Transverse colon (tissue), 4 donors: ENCODE results near the gene NRCAM. TPM values are rescaled to one million over a fixed set of nuclear protein-coding genes. Genes with fewer than 3 reads are reported as not detected.

ENCODE experiments used
- DNase-seq: peaks from one replicate; pipeline ENCODE4 v3.0.0-alpha.2; 2019
- H3K27ac ChIP-seq, 4 donors: fragments of 200-600 bp; sonication (generic); 2 replicates each; pipeline ENCODE4 v1.5.1; 2016 to 2018; ENCODE audit warnings: inconsistent platforms in 4 of 4
- H3K27me3 ChIP-seq: fragments of 200-600 bp; sonication (generic); 2 replicates; pipeline ENCODE4 v1.5.1; 2017; ENCODE audit warnings: inconsistent platforms
- H3K36me3 ChIP-seq, 4 donors: fragments of 200-600 bp; sonication (generic); 2 replicates each; pipeline ENCODE4 v1.5.1; 2017 to 2019; ENCODE audit warnings: inconsistent platforms in 4 of 4
- H3K4me1 ChIP-seq, 4 donors: fragments of 200-600 bp; sonication (generic); 2 replicates each; pipeline ENCODE4 v1.5.1; 2017 to 2020; ENCODE audit warnings: inconsistent platforms in 4 of 4
- H3K4me3 ChIP-seq, 4 donors: fragments of 200-600 bp; sonication (generic); 1 replicate in 1 of 4; 2 replicates in 3 of 4; pipeline versions ENCODE4 v1.5.1 to v1.6.1; 2017 to 2019; ENCODE audit warnings: inconsistent platforms in 4 of 4
- H3K9me3 ChIP-seq, 2 donors: fragments of 200-600 bp; sonication (generic); 2 replicates each; pipeline ENCODE4 v1.5.1; 2017 to 2019; ENCODE audit warnings: inconsistent platforms in 2 of 2
- EP300 ChIP-seq: sonication (generic); formaldehyde crosslinking; IDR thresholded peaks from one replicate; pipeline ENCODE4 v1.6.1; 2017; ENCODE audit warnings: antibody characterized with exemption, low read depth
- POLR2A ChIP-seq: fragments of 450-650 bp; IDR thresholded peaks from one replicate; pipeline ENCODE4 v1.6.1; 2016; ENCODE audit warnings: antibody characterized with exemption, mild to moderate bottlenecking, moderate library complexity
- POLR2AphosphoS5 ChIP-seq, 3 donors: sonication (generic); formaldehyde crosslinking; IDR thresholded peaks; one replicate each; pipeline ENCODE4 v1.6.1; 2016; ENCODE audit warnings: antibody characterized with exemption in 3 of 3
- WGBS, 2 donors: methylation state at CpG; one replicate each; pipeline ENCODE4 v1.1.5; 2018; ENCODE audit warnings: low coverage in 1 of 2; 5-methylcytosine and 5-hydroxymethylcytosine counted together
- in situ Hi-C, 4 donors: fragments of 200-750 bp; cut with MboI; loops; one replicate each; pipeline versions ENCODE4 v1.15.0 to v1.15.1; 2017; ENCODE audit warnings: low sequenced_read_pairs in 3 of 4, low pct_ligation_motif_present in 1 of 4, low pct_unique_long_range_greater_than_20kb in 1 of 4
- intact Hi-C: fragments of 100-400 bp; cut with DNase I; formaldehyde crosslinking; loops from one replicate; pipeline ENCODE4 v1.15.1; 2023; ENCODE audit warnings: low total_unique reads
- total RNA-seq, 4 donors: library from RNA; depleted of rRNA; stranded (reverse); fragments of >200 nt; gene quantifications; one replicate each; pipeline ENCODE4 v1.1.0, GENCODE V29; 2016
- TF ChIP-seq, protein P1 (sequence below), 5 experiments: fragments of 200-600 bp in 3 of 5; fragments of 450-650 bp in 2 of 5; sonication (generic) in 3 of 5; IDR thresholded peaks; 1 replicate in 2 of 5; 2 replicates in 3 of 5; pipeline ENCODE4 v1.5.1; 2016 to 2017; ENCODE audit warnings: antibody characterized with exemption in 5 of 5, inconsistent platforms in 3 of 5, mild to moderate bottlenecking in 2 of 5, moderate library complexity in 1 of 5

The NRCAM gene
- total RNA-seq, 4 donors from 2014 or later: 0.60 to 2.5 (median 1.8) TPM

DNA sequence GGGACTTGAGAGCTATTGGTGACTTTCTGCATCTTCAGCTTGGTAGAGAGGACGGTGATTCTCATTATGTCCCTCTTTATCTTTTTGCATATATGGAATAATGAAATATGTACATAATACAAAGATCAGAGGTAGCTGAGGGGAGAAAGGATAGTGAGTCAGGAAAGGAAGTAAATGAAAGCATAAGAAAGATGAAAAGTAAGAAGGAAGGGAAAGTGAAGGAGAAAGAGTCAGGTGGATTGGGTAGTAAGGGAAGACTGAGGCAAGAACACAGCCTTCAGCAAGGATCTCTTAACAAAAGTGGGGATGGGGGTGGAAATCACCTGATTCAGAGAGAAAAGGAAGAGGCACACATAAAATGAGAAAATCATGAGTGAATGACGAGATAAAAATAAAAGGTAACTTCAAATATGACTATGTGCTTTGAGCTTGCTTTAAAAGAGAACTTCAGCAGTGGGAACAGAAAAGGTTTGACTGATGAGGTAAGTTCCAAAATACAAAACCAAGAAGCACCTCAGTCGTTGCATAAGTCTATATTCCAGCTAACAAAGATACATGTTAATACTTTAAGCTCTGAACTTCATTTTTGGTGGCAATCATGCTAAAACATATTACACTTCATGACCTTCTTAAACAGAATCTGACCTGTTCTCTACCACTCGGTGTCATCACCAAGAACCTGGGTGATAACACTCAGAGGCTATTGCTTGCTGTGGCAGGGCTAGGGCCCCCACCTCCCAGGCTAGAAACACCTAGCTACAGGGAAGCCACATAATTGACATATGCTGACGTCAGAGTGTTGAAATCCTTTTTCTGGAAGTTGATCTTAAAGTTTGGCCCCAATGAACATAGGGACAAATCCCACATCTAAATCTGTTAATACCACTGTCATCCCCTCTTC is 32.9 kb downstream of the NRCAM start:
- TF ChIP-seq POLR2A: no peak
- no peak for TF ChIP-seq POLR2AphosphoS5 (IDR thresholded peaks at IDR 0.05)
- TF ChIP-seq, protein P1, sequence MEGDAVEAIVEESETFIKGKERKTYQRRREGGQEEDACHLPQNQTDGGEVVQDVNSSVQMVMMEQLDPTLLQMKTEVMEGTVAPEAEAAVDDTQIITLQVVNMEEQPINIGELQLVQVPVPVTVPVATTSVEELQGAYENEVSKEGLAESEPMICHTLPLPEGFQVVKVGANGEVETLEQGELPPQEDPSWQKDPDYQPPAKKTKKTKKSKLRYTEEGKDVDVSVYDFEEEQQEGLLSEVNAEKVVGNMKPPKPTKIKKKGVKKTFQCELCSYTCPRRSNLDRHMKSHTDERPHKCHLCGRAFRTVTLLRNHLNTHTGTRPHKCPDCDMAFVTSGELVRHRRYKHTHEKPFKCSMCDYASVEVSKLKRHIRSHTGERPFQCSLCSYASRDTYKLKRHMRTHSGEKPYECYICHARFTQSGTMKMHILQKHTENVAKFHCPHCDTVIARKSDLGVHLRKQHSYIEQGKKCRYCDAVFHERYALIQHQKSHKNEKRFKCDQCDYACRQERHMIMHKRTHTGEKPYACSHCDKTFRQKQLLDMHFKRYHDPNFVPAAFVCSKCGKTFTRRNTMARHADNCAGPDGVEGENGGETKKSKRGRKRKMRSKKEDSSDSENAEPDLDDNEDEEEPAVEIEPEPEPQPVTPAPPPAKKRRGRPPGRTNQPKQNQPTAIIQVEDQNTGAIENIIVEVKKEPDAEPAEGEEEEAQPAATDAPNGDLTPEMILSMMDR (IDR thresholded peaks at IDR 0.05): no peak
- TF ChIP-seq EP300: no peak
- Histone ChIP-seq H3K27ac (no peak overlapping the region), H3K4me3 (no peak overlapping the region), H3K9me3 (no peaks in the 10 kb centered on the region), H3K36me3 (no peaks in the 10 kb centered on the region), H3K27me3 (no peaks in the 10 kb centered on the region), H3K4me1 (no peaks in the 10 kb centered on the region)
- 69 to 71% methylated on average over 4 to 5 of the region's 5 CpGs for WGBS, 2 donors
- DNase-seq: no peak
- in situ Hi-C loops (no loop called here), intact Hi-C loops (no loop called here)

GRCh38 chr7:108421720-108422331 is 34.4 kb downstream of the NRCAM start:
- 35 to 37% methylated on average over 3 of the region's 3 CpGs for WGBS, 2 donors
- TF ChIP-seq POLR2AphosphoS5 (IDR thresholded peaks at IDR 0.05) (no peak), POLR2A (no peak), EP300 (no peak)
- TF ChIP-seq, protein P1 (IDR thresholded peaks at IDR 0.05): no peak
- Histone ChIP-seq H3K27ac (no peak overlapping the region), H3K36me3 (no peaks in the 10 kb centered on the region), H3K9me3 (no peaks in the 10 kb centered on the region), H3K4me3 (no peak overlapping the region), H3K27me3 (no peaks in the 10 kb centered on the region), H3K4me1 (no peaks in the 10 kb centered on the region)
- no peak for DNase-seq
- intact Hi-C loops: no loop called here
- in situ Hi-C loops: no loop called here

- H3K27me3 ChIP-seq: no peaks in the 10 kb centered on the region
- in situ Hi-C loops: no loop called here
- H3K9me3 ChIP-seq: no peaks in the 10 kb centered on the region
- 54 to 57% methylated on average over 6 to 7 of the region's 7 CpGs for WGBS, 2 donors
- no peak overlapping the region for H3K27ac ChIP-seq
- TF ChIP-seq, protein P1 (IDR thresholded peaks at IDR 0.05): no peak
- intact Hi-C loops: no loop called here
- H3K36me3 ChIP-seq: no peaks in the 10 kb centered on the region
- no peak overlapping the region for H3K4me3 ChIP-seq
- H3K4me1 ChIP-seq: no peaks in the 10 kb centered on the region
- DNase-seq: no peak
Measured at GRCh38 chr7:108419961-108420908, 36.0 kb downstream of the NRCAM start.

DNA sequence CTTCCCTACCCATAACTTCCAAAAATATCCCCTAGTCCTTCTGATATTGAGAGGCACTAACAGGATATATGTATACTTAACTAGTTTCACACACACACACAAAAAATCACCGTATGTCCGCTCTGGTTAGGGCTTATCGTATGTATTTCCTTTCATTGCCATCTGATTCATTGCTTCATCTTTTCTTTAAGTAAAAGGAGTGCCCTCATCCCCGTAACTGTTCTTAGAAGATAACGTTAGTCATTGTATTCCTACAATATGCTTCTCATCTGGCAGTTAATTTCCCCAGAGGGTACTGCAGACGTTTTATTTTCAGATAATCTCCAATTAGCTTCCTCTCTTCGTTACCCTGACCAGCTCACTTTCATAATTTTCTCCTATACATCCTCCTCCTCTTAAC is 37.3 kb downstream of the NRCAM start:
- Histone ChIP-seq H3K27ac (no peak overlapping the region), H3K4me1 (no peaks in the 10 kb centered on the region), H3K27me3 (no peaks in the 10 kb centered on the region), H3K4me3 (no peak overlapping the region), H3K9me3 (no peaks in the 10 kb centered on the region), H3K36me3 (no peaks in the 10 kb centered on the region)
- in situ Hi-C loops (no loop called here), intact Hi-C loops (no loop called here)
- WGBS, 2 donors: 49 to 64% methylated on average over 7 of the region's 7 CpGs
- no peak for DNase-seq
- TF ChIP-seq POLR2AphosphoS5 (IDR thresholded peaks at IDR 0.05) (no peak), POLR2A (no peak), EP300 (no peak)
- TF ChIP-seq, protein P1 (IDR thresholded peaks at IDR 0.05): no peak
